ENCODE data around the gene LLPH.

Gene LLPH

DNA sequence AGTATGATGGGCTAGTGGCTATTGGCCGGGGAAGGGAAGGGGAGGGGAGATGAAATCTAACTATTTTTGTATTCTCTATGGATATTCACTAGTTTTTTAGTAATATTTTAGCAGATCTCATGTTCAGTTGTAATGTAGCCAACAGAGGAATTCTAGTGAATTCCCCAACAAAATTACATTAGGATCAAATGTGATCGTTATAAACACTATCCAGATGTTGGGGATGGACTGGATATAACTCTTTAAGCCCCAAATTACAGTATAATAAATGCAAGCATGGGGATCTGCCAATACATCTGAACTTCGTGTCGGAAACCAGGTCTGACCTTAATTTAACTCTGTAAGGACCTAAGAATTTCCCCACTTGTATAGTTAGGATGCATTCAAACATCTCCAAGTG lies 21.5 kb downstream of the LLPH start:
- Histone ChIP-seq H3K4me2 (no peak overlapping the region), H3K79me2 (ENCODE audit: insufficient read depth, low read depth) (no peaks in the 10 kb centered on the region), H3K4me3 (IDR thresholded peaks at IDR 0.05; ENCODE audit: insufficient read depth, low read depth, low read length) (no peak overlapping the region), H3K27me3 (ENCODE audit: insufficient read depth, low read depth) (no peaks in the 10 kb centered on the region), H4K20me1 (ENCODE audit: insufficient read depth) (no peaks in the 10 kb centered on the region), H2AFZ (ENCODE audit: low read depth) (no peak overlapping the region), H3K36me3 (ENCODE audit: insufficient read depth) (no peaks in the 10 kb centered on the region), H3K27ac (no peak overlapping the region), H3K4me1 (ENCODE audit: low read depth, poor library complexity, severe bottlenecking) (peaks cover 5% of the 10 kb centered on the region), H3K9ac (no peak overlapping the region)
- TF ChIP-seq, protein P1, sequence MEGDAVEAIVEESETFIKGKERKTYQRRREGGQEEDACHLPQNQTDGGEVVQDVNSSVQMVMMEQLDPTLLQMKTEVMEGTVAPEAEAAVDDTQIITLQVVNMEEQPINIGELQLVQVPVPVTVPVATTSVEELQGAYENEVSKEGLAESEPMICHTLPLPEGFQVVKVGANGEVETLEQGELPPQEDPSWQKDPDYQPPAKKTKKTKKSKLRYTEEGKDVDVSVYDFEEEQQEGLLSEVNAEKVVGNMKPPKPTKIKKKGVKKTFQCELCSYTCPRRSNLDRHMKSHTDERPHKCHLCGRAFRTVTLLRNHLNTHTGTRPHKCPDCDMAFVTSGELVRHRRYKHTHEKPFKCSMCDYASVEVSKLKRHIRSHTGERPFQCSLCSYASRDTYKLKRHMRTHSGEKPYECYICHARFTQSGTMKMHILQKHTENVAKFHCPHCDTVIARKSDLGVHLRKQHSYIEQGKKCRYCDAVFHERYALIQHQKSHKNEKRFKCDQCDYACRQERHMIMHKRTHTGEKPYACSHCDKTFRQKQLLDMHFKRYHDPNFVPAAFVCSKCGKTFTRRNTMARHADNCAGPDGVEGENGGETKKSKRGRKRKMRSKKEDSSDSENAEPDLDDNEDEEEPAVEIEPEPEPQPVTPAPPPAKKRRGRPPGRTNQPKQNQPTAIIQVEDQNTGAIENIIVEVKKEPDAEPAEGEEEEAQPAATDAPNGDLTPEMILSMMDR (conservative IDR thresholded peaks at IDR 0.05; ENCODE audit: low read depth, low read length): no peak

DNA sequence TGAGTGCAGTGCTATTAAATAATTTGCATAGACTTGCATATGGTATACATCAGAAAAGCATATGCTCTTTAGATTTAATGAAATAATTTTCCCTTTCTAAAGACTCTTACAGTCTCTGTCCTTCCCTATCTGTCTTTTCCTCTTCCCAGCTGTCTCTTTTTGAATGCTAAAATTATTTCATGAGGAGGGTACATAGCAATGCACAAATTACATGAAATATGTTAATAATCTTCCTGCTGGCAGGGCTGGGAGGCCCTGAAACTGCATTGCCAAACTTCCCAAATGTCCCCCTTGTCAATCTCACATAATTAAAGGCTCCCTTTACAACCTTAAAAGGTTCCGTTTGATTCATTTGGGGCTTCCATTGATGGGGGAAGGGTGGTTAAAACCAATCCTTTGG lies 22.2 kb downstream of the LLPH start:
- Histone ChIP-seq H3K4me3 (IDR thresholded peaks at IDR 0.05; ENCODE audit: insufficient read depth, low read depth, low read length) (no peak overlapping the region), H2AFZ (ENCODE audit: low read depth) (no peak overlapping the region), H3K4me1 (ENCODE audit: low read depth, poor library complexity, severe bottlenecking) (peaks cover 5% of the 10 kb centered on the region), H3K27me3 (ENCODE audit: insufficient read depth, low read depth) (no peaks in the 10 kb centered on the region), H3K27ac (no peak overlapping the region), H3K79me2 (ENCODE audit: insufficient read depth, low read depth) (no peaks in the 10 kb centered on the region), H3K36me3 (ENCODE audit: insufficient read depth) (no peaks in the 10 kb centered on the region), H3K9ac (no peak overlapping the region), H3K4me2 (no peak overlapping the region), H4K20me1 (ENCODE audit: insufficient read depth) (no peaks in the 10 kb centered on the region)
- TF ChIP-seq, protein P1 (conservative IDR thresholded peaks at IDR 0.05; ENCODE audit: low read depth, low read length): no peak

DNA sequence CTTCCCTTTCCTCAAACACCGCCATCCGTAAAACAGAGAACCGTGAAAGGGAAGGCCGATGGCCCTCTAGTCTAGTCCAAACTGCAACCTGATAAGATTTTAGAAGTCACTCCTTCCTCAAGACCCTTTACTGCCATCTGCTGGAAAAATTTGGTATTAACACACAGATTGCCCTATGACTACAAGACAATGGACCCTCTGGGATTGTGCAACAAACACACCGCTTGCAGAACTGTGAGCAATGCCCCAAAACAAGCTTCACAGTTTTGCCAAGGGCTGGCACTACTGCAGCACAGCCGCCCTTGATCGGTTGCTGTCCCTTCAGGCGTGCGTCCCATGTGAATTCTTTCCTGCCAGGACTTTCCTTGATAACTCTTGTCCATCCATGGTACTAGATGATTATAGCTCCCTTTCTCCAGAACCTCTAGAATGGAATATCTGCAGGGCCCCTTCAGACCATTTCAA lies 23.1 kb downstream of the LLPH start:
- Histone ChIP-seq H3K79me2 (ENCODE audit: insufficient read depth, low read depth) (no peaks in the 10 kb centered on the region), H3K9ac (no peak overlapping the region), H2AFZ (ENCODE audit: low read depth) (peak overlapping the region; percentile 42), H3K36me3 (ENCODE audit: insufficient read depth) (no peaks in the 10 kb centered on the region), H4K20me1 (ENCODE audit: insufficient read depth) (no peaks in the 10 kb centered on the region), H3K4me2 (peak overlapping the region; percentile 16; the same call in 1 of the 2 replicates), H3K4me3 (IDR thresholded peaks at IDR 0.05; ENCODE audit: insufficient read depth, low read depth, low read length) (no peak overlapping the region), H3K27me3 (ENCODE audit: insufficient read depth, low read depth) (no peaks in the 10 kb centered on the region), H3K4me1 (ENCODE audit: low read depth, poor library complexity, severe bottlenecking) (peaks cover 5% of the 10 kb centered on the region), H3K27ac (no peak overlapping the region)
- TF ChIP-seq, protein P1 (conservative IDR thresholded peaks at IDR 0.05; ENCODE audit: low read depth, low read length): peak; percentile 98

DNA sequence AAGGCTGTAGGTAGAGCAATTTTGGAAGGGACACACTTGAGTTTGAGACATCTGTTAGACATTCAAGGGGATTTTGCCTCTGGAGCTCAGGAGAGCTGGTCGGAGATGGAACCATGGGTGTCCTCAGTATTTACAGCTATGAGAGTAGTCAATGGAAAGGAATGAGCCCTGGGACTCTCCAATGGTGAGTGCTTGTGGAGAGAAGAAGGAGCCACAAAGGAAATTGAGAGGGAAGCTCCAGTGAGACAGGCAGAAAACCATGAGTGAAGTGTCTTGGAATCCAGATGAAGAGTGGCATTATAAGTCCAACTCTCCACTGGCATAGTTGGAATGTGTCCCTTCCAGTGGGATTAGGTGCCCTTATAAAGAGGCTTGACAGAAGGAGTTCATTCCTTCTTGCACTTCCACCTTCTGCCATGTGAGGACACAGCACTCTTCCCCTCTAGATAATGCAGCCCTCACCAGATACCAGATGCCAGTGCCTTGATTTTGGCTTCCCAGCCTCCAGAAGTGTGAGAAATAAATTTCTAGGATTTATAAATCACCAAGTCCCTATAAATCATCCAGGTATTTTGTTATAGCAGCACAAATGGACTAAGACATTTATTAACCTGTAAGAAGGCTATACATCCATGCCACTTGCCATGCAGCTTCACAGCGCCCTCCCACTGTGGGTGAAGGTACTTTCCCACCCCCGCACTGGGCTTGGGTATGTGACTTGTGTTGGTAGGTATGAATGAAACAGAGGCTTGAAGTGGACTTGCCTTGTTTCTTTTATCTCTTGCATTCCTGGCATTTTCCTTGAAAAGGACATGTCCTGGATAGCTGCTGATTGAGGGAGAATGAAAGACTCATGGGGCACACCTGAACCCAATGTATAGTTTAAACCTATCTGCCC lies 27.3 kb downstream of the LLPH start:
- TF ChIP-seq, protein P1 (conservative IDR thresholded peaks at IDR 0.05; ENCODE audit: low read depth, low read length): peak; percentile 65

More for the DNA sequence above, 27.3 kb downstream of the LLPH start:
- H3K79me2 ChIP-seq (ENCODE audit: insufficient read depth, low read depth): no peaks in the 10 kb centered on the region
- H3K27ac ChIP-seq: no peak overlapping the region
- no peak overlapping the region for H3K4me2 ChIP-seq
- no peak overlapping the region for H2AFZ ChIP-seq (ENCODE audit: low read depth)
- no peak overlapping the region for H3K4me3 ChIP-seq (IDR thresholded peaks at IDR 0.05; ENCODE audit: insufficient read depth, low read depth, low read length)
- H3K27me3 ChIP-seq (ENCODE audit: insufficient read depth, low read depth): no peaks in the 10 kb centered on the region
- H3K4me1 ChIP-seq (ENCODE audit: low read depth, poor library complexity, severe bottlenecking): peaks cover 5% of the 10 kb centered on the region
- H4K20me1 ChIP-seq (ENCODE audit: insufficient read depth): no peaks in the 10 kb centered on the region
- no peak overlapping the region for H3K9ac ChIP-seq
- no peaks in the 10 kb centered on the region for H3K36me3 ChIP-seq (ENCODE audit: insufficient read depth)
